NB4 (cell line): Measurements from ENCODE around the gene NIFK.
"Not testable (repeated sequence)": the region's sequence is repeated elsewhere in the genome, so short reads cannot be mapped to it uniquely, and the experiment has no call there.

ENCODE experiments used
- DNase-seq: peaks from one replicate; pipeline ENCODE4 v3.0.0; 2010; ENCODE audit warnings: low read depth
- H3K4me3 ChIP-seq: one replicate; pipeline ENCODE4 v1.5.1; 2011; ENCODE audit warnings: mild to moderate bottlenecking, low read depth, low read length, moderate library complexity
- CTCF ChIP-seq: IDR thresholded peaks from one replicate; pipeline ENCODE4 v1.5.1; 2012; ENCODE audit warnings: low read depth, low read length
- MAX ChIP-seq: IDR thresholded peaks from 2 replicates; pipeline ENCODE4 v1.6.1; 2011; ENCODE audit warnings: low read depth, low read length
- MYC ChIP-seq: IDR thresholded peaks from 2 replicates; pipeline ENCODE4 v1.6.1; 2011; ENCODE audit warnings: low read depth, low read length
- POLR2A ChIP-seq: IDR thresholded peaks from 2 replicates; pipeline ENCODE4 v1.6.1; 2011; ENCODE audit warnings: mild to moderate bottlenecking; ENCODE audit not compliant: insufficient read length; ENCODE audit errors: extremely low read depth

The NIFK gene

GRCh38 chr2:121727332-121727731 is 9.3 kb downstream of the NIFK start:
- TF ChIP-seq MAX = no peak
- TF ChIP-seq POLR2A = no peak
- TF ChIP-seq CTCF = no peak
- no peak for TF ChIP-seq MYC
- DNase-seq = no peak
- H3K4me3 ChIP-seq = no peak overlapping the region

- TF ChIP-seq MYC (no peak), POLR2A (no peak), CTCF (no peak), MAX (no peak)
- DNase-seq = no peak
Observed at GRCh38 chr2:121723316-121723715, 13.4 kb downstream of the NIFK start.

GRCh38 chr2:121722479-121722878 is 14.2 kb downstream of the NIFK start:
- TF ChIP-seq POLR2A (no peak), CTCF (no peak), MYC (no peak), MAX (no peak)
- no peak overlapping the region for H3K4me3 ChIP-seq
- peak; percentile 50 for DNase-seq

More at GRCh38 chr2:121723316-121723715, 13.4 kb downstream of the NIFK start:
- no peak overlapping the region for H3K4me3 ChIP-seq

- H3K4me3 ChIP-seq = no peak overlapping the region
- peak; percentile 64 for DNase-seq
- TF ChIP-seq POLR2A = no peak
- no peak for TF ChIP-seq CTCF
Observed at GRCh38 chr2:121721926-121722325, 14.7 kb downstream of the NIFK start.

GRCh38 chr2:121717529-121717928 is 19.1 kb downstream of the NIFK start:
- no peak for DNase-seq
- TF ChIP-seq POLR2A (no peak), MYC (no peak), CTCF (no peak), MAX (no peak)
- no peak overlapping the region for H3K4me3 ChIP-seq

- no peak overlapping the region for H3K4me3 ChIP-seq
- DNase-seq = no peak
- TF ChIP-seq MYC = no peak
- no peak for TF ChIP-seq CTCF
- no peak for TF ChIP-seq POLR2A
- no peak for TF ChIP-seq MAX
Observed at GRCh38 chr2:121716126-121716525, 20.5 kb downstream of the NIFK start.

GRCh38 chr2:121711481-121711880 is 25.2 kb downstream of the NIFK start:
- H3K4me3 ChIP-seq, DNase-seq: not testable (repeated sequence)
